ENCODE results near the gene QRICH1.

The QRICH1 gene, protein sequence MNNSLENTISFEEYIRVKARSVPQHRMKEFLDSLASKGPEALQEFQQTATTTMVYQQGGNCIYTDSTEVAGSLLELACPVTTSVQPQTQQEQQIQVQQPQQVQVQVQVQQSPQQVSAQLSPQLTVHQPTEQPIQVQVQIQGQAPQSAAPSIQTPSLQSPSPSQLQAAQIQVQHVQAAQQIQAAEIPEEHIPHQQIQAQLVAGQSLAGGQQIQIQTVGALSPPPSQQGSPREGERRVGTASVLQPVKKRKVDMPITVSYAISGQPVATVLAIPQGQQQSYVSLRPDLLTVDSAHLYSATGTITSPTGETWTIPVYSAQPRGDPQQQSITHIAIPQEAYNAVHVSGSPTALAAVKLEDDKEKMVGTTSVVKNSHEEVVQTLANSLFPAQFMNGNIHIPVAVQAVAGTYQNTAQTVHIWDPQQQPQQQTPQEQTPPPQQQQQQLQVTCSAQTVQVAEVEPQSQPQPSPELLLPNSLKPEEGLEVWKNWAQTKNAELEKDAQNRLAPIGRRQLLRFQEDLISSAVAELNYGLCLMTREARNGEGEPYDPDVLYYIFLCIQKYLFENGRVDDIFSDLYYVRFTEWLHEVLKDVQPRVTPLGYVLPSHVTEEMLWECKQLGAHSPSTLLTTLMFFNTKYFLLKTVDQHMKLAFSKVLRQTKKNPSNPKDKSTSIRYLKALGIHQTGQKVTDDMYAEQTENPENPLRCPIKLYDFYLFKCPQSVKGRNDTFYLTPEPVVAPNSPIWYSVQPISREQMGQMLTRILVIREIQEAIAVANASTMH

DNA sequence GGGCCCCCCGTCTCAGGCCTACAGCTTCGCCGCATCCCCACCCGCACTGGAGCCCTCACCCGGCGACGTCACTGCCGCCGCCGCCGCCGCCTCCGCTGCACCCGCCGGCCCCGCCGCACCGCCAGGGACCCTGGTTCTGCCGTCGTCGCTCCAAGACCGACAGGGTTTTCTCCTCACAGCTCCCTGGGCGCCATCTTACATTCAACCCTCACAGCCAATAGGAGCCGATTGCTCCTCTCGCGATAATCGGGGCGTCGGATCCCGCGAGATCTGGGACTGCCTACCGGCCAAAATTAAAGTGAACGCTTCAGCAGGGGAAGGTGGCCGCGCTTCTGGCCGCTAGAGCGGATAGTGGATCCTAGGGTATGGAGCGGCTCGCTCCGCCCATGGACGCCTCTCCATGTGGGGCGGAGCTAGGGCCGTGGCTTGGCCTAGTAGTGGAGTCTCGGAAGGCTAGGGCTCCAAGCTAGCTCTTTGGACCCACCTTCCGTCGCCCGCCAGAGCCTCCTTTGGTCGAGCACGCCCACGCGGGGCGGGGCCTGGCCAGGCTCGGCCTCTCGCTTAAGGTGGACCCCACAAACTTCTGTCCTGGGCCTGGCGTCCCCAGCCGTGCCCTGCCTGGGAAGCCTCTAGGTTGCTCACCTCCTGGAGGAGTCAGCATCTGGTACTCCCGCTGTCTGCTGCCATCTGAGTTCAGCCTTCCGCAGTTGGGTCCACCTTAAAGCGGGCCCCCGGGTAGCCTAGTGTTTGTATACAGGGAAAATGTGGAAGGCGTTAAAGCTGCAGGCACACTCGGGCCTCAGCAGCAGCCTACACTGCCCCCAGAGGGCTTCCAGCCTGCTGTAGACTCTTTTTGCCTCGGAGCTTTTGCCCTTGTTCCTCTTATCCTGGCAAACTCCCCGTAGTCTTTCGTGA is at the start of gene QRICH1:
Gene QRICH1 (minus strand): TSS at position 219 of the 915 bp plus-strand sequence. CDS start 17,054 bp downstream, outside the sequence.
- DNase-seq, result peak; percentile 91 to 100 (median 99)

- no peak for DNase-seq
Observed at GRCh38 chr3:49140080-49140479, 46.2 kb upstream of the QRICH1 start.

DNA sequence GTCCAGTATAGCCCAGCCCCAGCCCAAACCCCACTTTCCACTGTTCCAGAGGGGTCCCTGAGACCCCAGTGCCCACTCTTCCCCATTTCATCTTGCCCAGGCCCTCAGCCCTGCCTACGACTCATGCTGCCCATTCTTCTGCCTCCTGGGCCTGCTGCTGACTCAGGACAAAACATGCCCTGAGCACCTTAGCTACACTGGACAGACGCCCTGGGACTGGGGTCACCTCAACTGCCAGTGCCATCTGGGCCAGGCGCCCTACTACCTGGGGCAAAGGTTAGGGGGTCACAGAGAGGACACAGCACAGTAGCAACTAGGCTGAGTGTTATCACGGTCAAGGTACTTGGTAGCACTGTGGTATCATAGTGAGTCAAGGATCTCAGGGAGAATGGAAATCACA is 41.6 kb upstream of the QRICH1 start:
- DNase-seq, result no peak

GRCh38 chr3:49134471-49135265 is 40.8 kb upstream of the QRICH1 start:
- no peak for DNase-seq

DNA sequence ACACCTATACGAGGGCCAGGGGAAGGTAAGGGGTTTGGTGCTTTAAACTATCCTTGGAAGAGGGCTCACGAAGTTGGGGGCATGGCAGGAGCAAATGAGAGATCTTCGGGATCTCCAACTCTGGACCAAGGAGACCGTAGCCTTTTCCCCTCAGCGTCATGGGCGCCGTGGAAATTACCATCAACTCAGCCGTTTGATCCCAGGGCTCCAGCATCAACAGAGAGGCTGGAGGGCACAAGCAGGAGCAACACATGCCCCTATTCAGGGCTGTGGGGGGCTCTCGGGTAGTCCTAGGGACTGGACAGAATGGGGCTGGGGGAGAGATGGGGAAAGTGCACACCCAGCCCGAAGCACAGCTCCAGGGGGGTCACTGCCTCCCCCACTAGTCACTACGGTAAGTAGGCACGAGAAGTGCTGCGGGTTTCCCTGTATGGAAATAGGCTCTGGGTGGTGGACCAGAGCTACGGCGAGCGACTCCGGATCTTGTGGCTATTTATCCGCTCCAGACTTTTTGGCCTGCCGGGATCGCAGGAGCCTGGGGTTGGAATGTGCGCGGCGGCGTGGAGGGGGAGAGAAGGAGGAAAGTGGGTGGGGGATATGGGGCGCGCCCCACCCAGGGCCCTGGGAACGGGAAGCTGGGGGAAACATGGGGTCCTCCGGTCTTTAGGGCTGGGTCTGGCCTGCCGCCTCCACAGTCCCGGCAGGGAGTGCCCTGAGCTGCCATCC is 39.5 kb upstream of the QRICH1 start:
- DNase-seq, result peak in 13 of 14 donors; percentile 22 to 77 (median 58)

DNA sequence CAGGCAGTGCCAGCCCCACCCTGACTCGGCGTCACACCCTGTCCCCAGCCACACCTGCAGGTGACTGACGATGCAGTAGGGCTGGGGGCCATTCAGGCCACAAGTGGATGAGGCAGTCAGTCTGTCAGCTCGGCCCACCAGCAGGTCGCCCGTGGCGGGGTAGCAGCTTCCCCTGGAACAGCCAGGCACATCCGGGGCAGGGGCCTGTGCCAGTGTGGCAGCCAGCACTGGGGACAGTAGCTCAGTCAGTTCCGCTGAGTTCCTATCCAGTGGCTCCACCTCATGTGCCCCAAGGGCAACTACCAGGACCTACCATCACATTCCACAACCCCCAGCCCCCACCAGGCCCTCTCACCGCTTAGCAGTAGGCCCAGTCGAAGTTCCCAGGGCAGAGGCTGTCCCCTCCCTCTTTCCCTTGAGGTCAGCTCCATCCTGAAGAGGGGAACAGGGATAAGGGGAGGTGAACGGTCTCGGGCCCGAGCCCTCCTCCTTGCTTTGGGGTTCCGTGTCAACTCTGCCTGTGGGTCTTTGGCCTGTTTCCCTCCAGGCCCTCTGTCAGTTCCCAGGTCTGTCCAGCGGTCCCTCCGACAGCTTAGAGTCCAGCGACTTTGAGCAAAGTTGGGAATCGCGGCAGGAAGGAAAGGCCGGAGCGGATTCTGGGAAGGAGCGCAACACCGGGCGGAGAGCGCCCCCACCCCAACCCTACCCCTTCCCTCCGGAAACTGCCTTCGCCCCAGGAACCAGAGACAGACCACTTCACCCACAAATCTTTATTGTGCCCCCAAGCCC is 38.8 kb upstream of the QRICH1 start, which contains the start of gene LAMB2:
Gene LAMB2 (minus strand): TSS at position 614 of the 789 bp plus-strand sequence. CDS start 183 bp downstream, at position 431.
- DNase-seq, result peak in 12 of 14 donors; percentile 10 to 66 (median 46)

DNA sequence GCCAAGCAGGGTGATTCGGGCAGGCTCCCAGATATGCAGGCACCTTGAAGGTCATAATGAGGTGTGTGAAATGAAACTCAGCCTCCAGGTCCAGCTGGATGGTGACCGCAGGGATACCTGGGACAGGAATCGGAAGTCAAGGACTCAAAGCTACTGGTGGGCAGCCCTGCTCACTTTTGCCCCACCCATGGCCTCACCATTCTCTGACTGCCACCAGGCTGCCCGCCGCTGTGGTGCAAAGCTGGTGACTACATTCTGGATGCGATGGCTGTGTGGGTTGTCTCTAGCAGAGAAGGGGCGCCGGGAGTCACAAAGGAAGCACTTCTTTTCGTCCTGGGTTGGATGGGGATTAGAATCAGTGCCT is 38.2 kb upstream of the QRICH1 start:
- no peak for DNase-seq

GRCh38 chr3:49131576-49131975 is 37.7 kb upstream of the QRICH1 start:
- DNase-seq, result no peak

DNA sequence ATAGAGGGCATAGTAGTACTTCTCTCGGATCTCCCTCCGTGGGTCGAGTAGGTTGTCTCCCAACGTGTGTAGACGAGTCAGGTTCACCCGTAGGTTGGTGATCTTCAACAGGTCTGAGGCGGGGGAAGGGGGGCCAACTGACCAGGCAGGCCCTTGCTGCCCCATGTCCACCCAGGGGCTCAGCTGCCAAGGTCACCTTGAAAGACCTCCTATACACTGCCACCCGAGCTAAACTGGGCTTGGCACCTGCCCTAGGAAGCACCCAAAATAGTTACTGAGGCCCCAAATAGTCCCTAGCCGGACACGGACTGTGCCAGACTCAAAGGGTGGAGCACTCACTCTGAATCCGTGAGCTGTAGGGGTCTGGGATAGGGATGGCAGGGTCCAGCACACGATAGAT is 37.2 kb upstream of the QRICH1 start:
- DNase-seq, result no peak

DNA sequence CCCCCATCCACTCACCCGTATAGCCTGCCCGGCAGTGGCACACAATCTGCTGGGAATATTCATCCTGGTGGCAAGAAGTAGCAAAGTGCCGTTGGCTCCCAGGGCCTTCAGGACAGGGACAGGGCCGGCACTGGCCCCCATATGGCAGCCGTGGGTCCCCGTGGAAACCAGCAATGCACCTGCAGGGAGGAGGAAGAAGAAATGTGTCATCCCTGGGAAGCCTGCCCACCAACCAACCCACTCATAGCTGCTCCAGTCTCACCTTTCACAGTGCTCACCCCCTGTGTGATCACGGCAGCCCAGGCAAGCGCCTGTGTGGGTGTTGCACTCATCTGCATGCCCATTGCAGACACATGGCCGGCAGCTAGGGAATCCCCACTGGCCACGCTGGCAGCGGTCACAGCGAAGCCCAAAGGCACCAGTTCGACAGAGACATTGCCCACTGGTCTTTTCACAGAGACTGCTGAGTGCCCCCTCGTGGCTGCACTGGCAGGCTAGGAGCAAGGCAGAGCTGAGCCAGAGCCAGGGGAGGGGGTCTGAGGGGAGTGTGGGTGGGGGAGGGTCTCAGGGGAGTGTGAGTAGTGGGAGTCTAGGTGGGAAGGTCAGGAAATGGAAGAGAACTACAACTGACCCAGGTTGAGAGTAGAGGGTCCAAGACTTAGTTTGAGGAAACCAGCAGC is 31.3 kb upstream of the QRICH1 start:
- DNase-seq, result peak in 1 of 14 donors; percentile 10

- DNase-seq, result no peak
Observed at GRCh38 chr3:49124203-49124602, 30.3 kb upstream of the QRICH1 start.

DNA sequence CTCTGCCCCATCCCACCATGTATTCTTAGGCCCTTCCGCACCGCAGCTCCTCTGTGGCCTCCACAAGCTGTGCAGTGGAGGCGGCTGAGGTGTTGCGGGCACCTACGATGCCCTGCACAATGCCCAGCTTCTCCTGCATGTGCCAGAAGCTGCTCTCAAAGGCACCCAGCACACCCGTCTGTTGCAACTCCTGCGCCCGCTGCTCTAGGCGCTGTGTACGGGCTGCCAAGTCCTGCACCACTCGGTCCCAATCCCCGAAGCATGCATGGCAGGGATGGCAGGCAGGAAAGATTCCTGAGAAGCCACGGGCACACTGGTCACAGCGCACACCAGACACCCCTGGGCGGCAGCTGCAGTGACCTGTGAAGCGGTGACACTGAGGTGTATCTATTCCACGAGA is 29.8 kb upstream of the QRICH1 start:
- no peak for DNase-seq

DNA sequence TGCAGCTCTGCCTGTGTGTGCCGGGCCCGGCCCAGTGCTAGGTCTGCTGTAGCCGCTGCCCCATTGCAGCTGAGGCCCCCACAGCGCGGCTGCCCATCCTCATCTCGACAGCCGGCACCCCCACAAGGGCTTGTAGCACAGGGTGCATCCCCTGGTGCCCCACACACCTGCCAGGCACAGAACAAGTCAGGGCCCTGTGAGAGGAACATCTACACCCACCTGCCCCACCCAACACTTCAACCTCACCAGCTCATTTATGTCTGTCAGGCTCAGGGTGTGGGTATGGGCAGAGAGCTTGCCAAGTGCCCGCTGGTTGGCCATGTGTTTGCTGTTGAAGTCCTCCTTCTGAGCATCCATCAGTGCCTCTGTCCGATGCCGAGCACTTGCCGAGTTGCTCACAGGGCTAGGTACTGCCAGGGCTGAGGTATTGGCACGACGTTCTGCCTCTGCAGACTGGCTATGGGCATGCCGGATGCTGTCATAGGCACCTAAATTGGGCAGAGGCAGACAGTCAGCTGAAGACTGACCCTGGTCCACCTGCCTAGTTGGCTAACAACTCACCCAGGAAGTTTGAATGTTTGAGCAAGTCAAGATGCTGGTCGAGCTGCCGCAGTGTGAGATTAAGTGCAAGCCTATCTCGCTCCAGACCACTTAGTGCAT is 29.1 kb upstream of the QRICH1 start:
- DNase-seq, result no peak

- DNase-seq, result no peak
Observed at GRCh38 chr3:49122451-49122850, 28.6 kb upstream of the QRICH1 start.

- DNase-seq, result no peak
Observed at GRCh38 chr3:49122022-49122421, 28.2 kb upstream of the QRICH1 start.

DNA sequence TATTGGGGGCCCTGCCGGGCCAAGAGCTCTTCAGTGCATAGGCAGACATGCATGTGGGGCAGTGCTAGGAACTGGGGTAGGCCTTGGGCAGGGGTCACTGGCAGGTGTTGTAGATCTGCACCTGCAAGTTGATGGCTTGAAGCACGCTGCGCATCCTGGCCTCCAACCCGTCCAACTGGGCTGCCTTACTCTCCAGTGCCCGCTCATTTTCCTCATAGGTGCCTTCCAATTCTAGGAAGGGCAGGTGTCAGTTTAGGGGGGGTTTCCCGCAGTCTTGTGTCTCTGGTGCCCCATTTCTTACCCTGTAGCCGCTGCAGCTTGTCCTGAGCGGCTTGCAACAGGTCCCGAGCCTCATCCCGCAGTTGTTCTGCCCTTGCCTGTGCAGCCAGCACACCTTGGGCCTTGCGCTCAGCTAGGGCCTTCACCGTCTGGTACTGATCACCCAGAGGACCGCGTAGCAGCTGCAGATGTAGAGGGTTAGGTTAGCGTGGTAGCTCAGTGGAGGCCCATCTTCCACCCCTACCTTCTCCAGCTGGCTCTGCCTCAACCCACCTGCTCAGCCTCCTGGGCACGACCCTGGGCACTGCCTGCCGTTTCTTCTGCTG is 27.4 kb upstream of the QRICH1 start:
- DNase-seq, result no peak

GRCh38 chr3:49120438-49121131 is 26.7 kb upstream of the QRICH1 start, which contains the start of gene USP19:
USP19 (minus strand) TSS chr3:49120823; CDS start chr3:49119145, 1,678 bp downstream.
- peak; percentile 39 to 96 (median 88) for DNase-seq

DNA sequence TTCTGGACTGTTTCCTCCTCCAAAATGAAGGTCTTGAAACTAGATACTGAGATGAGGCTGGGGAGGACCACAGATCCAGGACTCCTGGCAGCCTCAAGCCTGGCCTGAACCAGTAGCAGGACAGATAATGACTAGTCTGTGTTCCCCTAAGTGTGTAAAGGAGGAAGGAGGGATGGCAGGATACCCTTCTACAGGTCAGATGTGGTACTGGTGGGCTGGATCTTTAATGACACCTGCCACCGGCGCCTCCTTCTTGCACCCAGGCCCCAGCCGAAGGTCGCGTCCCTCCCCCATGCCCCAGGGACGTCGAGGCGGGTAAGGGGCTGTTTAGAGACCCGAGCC is 26.2 kb upstream of the QRICH1 start:
- DNase-seq, result no peak
